NCI-H345 treated with DMSO at 0.1 percent for 48 hours (cell line): ENCODE data around the gene PPARG.
"Not testable (repeated sequence)": the region's sequence is repeated elsewhere in the genome, so short reads cannot be mapped to it uniquely, and the experiment has no call there.

Experiments
- DNase-seq: peaks from one replicate; lab custom pipeline; 2025; ENCODE audit not compliant: unreplicated experiment; lab: John Stamatoyannopoulos, UW

The PPARG gene

DNA sequence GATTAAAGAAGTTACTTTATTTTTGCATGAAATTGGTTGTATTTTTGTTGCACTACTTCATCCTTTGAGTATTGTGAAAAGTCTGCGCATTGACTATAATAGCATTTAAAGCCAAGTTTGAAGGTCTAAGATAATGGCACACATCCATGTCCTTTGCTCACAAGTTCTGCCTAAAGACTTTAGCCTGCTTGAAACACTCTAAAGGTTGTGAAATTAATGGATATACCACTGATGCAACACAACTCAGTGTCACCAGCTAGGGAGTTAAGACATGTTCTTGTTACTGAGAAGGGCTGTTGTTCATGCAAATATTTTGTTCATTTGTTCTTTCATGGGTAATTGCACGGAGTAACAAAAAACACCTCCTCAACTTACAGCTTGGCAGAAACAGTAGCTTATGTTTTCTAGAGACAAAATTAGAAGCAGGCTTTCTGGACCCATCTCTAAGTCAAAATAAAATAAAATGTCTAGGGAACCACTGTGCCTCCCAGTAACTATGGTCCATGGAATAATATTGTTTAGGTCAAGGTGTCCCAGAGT is 83.9 kb downstream of the PPARG start:
- no peak for DNase-seq

DNA sequence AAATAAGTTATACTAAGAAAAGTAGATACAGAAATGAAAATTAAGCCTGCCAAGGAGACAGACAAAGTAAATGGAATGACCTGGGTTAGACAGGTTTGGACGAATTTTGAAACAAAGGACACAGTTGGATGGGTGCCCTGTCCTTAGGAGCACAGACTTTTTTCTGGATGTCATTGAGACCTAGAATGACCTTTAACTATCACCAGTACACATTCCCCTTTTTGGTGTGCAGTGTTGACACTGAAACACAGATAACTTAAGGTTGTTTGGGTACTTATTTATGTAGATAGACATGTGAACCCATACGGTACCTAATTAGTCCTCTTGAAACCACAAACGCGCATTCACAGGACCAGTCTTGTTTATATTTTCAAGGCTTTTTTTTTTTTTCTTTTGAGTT is 86.7 kb downstream of the PPARG start:
- no peak for DNase-seq

DNA sequence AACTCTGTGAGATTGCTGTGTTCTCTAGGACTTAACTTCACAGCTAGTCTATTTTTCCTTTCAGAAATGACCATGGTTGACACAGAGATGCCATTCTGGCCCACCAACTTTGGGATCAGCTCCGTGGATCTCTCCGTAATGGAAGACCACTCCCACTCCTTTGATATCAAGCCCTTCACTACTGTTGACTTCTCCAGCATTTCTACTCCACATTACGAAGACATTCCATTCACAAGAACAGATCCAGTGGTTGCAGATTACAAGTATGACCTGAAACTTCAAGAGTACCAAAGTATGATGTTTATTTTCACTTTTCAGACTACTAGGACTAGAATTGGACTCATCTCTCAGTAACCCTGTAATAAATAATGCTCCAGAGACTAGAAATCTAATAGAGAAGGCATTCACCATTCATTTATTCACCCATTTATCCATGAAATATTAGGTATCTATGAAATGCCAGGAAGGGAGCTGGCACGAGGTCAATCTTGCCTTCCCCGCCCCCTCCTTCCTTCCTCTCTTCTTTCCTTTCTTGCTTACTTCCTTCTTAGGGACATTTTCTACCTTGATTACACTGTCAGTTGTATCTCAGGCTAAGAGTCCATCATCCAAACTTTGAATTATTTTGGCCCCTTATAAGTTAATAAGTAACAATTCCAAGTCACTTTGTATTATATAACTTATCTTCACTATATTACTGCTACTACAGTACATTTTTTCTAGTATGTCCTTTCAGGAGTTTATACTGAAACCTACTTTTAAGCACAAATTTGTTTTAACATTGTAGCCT is 91.0 kb downstream of the PPARG start:
- DNase-seq = no peak

DNA sequence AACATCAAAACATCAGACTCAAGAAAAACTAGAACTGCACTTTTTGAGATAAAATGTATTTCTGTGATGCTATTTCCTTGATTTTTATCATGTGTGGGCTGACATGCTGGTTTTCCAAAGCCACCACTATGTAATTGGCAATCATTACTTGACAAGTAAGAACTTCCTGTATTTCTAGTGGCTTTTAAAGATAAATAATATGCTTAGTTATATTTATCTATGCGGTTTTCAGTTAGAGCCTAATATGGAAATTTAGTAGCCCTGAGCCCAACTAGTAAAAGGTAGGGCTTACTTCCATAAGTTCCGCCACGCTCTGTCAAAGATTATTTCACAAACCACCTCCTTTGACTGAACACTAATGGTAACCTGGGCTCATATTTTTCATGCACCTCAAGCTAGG is 91.6 kb downstream of the PPARG start:
- no peak for DNase-seq

DNA sequence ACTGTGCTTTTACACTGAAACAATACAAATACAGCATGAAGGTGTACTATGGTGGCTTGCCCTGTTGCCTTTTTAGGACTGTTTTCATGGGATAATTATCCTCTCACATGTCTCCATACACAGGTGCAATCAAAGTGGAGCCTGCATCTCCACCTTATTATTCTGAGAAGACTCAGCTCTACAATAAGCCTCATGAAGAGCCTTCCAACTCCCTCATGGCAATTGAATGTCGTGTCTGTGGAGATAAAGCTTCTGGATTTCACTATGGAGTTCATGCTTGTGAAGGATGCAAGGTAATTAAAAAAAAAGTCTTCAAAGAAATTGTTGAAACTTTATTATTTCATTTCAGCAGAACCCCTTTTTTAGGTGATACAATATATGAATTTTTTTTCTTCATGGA is 92.3 kb downstream of the PPARG start:
- no peak for DNase-seq

DNA sequence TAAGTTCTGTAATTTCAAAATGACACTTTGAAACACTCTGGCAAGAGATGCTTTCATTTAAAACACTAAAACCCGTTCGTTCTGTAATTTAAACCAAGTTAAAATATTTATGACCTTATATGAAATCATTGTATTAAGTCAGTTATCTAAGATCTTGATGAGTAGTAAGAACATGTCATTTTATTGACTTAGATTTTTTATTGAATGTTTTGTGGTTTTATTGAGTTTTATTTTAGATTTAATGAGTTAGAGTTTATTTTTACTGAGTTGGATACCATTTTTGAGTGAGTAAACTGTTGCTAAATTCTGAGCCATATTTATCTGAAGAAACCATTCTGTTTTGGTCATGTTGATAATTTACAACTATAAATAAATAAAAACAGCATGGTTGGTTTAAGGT is 94.3 kb downstream of the PPARG start:
- DNase-seq = no peak

DNA sequence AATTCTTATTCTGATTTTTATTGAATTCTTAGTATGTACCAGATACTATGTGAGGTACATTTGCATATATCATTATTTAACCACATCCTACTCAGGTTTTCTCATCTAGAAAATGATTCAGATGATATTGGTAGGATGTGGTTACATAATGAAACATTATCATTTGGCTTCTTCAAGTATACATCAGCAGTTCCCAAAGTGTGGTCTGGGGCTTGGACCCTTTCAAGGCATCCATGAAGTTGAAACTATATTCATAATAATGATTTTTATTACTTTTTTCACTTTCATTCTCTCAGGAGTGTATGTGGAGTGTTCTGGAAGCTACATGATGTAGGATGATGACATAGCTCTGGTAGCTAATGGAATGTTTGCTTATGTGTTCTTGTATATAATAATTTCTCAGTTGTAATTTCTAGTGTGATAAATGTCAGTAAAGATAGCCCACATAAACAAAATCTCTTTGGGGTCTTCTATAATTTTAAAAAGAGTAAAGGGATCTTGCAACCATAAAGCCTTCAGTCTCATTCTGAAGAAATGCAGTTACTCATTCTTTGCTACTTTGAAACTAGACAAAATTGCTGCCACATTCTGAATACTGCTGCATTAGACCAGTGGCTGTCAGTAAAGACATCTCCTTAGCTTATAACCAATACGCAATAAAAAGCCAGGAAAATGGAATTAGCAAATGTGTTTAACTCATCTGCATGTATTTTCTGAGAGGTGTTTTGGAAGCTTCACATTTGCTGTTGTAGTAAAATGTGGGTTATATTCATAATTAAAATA is 95.8 kb downstream of the PPARG start:
- DNase-seq = no peak

DNA sequence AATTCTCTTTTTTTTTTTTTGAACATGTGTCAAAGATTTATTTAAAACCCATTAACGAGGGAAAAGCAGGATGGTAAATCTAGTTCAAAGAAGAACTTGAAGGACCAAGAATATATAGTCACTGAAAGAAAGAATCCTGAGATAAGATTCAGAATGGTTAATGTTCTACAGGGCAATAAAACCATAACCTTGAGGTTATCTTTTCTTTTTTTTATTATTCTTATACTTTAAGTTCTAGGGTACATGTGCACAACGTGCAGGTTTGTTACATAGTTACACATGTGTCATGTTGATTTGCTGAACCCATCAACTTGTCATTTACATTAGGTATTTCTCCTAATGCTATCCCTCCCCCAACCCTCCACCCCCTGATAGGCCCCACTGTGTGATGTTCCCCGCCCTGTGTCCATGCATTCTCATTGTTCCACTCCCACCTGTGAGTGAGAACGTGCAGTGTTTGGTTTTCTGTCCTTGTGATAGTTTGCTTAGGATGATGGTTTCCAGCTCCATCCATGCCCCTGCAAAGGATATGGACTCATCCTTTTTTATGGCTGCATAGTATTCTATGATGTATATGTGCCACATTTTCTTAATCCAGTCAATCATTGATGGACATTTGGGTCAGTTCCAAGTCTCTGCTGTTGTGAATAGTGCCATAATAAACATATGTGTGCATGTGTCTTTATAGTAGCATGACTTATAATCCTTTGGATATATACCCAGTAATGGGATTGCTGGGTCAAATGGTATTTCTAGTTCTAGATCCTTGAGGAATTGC is 97.8 kb downstream of the PPARG start:
- not testable (repeated sequence) for DNase-seq

DNA sequence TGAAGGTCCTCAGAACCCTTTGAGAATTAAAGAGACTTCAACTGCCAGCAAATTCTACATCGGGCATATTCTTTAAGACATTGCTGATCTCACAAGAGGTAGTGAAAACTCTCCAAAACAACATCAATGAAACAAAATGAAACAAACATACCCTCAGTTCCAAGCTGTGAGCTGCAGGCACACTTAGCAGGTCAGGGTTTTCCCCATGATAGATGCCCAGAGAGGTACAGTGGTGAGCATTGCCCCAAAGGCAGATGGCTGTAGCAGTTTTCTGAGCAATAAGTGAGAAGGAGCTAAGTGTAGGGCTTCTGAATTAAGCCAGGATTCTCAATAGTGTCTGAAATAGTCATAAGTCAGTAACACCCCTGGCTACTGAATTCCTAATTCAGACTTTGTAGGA is 99.3 kb downstream of the PPARG start:
- DNase-seq = no peak

DNA sequence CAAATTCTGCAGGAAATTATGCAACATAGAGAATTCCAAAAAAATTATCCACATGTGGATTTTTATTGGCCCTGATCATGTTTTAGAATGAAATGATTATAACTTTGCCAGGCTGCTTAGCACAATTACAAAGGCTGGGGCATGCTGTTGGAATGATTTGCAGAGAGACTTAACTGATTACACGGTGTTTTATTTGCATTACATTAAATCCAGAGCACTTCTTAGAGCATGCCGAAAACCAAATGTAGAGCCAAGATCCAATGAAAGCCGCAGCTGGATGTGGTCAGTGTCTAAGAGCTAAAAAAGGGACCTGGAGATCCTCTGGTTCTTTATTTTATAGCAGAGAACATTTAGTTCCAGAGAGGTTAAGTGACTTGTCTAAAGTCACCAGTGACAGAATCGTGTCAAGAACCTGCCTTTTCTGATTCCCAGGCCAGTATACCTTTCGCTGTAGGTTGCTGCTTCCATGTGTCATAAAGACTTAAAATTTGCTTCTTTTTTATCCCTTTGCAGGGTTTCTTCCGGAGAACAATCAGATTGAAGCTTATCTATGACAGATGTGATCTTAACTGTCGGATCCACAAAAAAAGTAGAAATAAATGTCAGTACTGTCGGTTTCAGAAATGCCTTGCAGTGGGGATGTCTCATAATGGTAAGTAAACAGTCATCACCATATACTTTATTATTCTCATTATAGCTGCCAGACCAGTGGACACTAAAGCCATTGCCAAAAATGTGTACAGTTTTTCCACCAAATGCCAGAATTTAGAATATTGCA is 103.4 kb downstream of the PPARG start:
- no peak for DNase-seq

DNA sequence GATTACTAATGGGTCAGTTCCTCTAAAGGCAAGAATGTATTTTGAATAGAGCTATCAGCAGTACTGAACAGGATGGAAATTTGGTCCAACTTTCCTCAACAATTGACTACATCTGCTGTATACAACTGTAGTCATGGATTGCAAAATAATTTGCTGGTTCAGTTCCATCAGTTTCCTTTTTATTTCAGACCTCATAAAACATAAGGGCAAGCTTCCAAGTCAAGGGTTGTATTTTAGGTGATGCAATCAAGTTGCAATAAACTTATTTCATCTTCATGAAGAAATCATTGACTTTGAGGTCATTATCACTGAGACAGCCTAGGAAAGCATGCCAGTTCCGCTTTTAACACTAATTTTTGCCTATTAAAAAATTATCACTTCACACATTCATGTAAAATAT is 105.0 kb downstream of the PPARG start:
- no peak for DNase-seq

DNA sequence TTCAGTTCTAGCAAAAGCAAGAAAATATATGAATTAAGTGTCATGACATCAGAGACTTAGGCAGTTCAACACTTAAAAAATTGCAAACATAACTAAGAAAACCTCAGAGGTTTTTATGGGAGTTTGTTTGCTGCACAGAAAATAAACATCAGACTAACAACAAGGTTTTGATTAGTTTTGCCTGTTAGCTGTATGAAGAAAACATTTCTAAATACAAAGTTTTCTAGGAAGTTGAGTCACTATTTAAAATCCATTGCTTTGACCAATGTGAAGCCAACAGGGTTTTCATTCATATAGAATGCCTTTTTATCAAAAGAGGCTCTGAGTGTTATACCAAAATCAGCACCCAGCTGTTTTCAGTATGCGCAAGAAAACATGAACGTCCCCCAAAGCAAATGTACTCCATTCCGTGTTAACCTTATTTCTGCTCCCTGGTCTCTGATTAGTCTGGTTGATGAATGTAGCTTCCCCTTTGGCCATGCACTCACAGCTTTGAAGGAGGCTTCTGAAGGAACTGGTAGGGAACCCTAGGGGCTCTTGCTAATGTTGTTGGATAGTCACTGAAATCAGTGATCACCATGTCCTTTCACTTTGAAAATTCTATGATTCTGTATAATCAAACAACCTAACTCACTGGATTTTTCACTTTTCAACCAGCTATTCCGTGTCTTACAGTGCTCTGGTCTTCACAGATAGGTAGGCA is 105.8 kb downstream of the PPARG start:
- no peak for DNase-seq

DNA sequence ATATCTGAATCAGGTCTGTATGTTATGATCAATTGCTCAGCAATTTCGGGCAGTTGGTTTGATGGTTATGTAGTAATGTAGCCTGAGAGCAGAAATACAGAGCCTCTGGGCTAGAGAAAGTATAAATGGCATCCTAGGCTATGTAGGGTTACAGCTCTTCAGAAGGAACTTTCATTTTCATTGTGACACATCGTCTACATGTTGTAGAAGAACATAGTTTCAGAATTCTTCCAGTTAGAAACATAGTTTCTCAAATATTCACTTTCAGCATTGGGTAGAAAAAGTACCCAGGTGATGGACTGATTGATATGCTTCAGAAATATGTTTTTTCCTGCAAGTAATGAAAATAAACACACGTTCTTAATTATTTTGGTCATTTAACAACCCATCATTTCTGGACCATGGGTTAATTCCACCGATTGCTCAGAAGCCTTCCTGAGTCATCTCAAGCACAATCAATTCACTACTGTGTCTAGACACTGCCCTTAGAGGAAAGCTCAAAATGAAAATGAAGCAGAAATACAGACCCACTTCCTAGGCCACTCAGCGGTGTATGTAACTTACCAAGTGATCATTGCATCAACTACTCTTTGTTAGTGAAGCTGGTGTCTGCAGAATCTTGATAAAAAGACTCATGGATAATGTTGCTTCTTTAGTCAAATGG is 106.6 kb downstream of the PPARG start:
- no peak for DNase-seq

DNA sequence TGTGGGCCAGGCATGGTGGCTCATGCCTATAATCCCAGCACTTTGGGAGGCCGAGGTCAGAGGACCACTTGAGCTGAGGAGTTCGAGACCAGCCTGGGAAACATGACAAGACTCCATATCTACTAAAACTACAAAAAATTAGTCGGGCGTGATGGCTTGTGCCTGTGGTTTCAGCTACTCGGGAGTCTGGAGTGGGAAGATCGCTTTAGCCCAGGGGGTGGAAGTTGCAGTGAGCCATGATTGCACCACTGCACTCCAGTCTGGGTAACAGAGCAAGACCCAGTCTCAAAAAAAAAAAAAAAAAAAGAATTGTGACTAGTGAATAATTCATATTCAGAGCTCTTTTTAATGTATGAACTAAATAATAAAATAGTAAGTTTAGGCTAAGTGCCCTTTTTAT is 107.6 kb downstream of the PPARG start:
- no peak for DNase-seq

DNA sequence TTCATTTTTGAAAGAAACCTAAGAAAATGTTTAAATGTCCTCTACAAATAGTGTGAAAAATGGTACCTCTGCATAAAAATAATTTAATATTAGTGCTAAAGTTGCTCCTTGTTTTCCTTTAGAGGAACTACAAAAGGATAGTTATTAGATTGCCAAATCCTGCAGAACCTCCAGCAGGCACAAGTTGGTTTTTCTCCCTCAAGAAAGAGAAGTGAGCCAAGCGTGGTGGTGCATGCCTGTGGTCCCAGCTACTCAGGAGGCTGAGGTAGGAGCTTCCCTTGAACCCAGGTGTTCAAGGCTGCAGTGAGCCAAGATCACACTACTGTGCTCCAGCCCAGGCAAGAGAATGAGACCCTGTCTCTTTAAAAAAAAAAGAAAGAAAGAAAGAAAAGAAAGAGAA is 110.4 kb downstream of the PPARG start:
- DNase-seq = no peak

DNA sequence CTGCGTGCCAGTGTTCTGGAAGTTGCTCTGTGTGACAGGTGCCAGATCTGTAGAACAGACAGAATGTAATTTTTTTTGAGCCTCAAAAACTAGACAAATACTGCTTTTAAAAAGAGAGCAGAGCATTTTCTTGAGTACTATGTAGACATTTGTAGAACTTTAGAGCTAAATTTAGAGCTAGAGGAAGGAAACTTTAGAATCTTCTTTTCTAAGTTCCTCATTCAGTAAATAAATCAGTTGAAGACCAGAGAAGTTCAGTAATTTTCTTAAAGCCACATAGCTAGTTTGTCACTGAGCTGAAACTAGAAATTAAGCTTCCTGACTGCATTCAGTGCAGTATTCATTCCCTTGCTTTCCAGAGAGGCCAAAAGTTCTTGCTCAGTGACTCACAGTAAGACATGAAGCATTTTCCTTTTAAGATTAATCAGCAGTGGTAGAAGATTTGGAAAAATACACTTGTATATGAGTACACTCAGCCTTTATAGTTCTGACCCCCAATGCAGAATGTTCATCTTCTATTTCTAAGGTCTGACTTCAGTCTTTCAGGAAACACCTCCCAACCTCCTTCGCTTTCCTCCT is 111.8 kb downstream of the PPARG start:
- DNase-seq = no peak

DNA sequence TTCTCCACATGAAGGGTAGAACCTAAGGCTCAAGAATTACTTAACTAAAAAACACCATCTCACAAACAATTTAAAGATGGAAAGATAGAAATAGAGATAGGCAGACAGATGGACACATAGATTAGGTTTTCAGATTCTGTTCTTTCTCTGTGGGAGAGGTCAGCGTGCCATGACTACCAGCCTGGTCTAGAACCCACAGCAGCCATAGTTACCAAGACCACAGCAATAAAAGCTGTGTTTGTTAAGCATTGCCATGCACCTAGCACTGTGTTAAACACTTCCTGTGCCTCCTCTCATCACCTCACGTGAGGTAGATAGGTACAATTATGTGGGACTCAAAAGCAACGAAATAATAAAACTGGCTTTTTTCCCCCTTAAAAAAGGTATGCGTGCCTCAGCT is 112.3 kb downstream of the PPARG start:
- DNase-seq = no peak

DNA sequence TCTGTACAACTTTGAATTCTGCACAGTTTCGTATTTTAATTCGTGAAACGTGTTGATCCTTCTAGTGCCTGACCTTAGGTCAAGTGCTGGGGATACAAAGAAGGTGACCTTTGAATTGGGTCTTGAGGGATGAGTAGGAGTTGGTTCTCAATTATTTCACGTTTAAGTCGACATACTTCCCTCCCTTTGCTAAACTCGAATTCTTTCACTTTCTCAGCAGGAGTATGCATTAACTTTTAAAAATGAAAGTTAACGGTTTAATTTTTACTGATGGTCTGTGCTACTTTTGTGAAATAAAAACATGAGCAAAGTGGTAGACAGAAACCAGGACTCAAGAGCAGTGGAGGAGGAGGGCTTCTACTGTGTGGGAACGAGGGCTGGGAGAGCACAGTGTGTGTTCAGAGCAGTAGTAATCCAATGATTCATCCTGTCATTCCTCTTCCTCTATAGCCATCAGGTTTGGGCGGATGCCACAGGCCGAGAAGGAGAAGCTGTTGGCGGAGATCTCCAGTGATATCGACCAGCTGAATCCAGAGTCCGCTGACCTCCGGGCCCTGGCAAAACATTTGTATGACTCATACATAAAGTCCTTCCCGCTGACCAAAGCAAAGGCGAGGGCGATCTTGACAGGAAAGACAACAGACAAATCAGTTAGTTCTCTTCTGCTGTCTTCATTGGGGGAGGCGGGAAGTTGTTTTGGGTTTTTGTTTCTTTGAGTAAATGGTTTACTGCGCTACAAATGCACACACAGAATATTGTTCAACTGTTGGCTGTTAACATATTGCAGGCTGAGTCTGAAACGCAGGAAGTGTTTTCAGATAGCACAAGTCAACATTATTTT is 116.8 kb downstream of the PPARG start:
- no peak for DNase-seq
